ENCODE measurements around the gene EXD3. TPM values are rescaled to one million over a fixed set of nuclear protein-coding genes. Genes with fewer than 3 reads are reported as not detected.

EXD3 gene
- total RNA-seq, 1 experiment from 2014 or later: 15.3 TPM

- Mint-ChIP-seq H3K9me3 (no peaks in the 10 kb centered on the region), H3K27me3 (ENCODE audit: low read depth) (peaks cover 2% of the 10 kb centered on the region; the same call in 1 of the 2 replicates), H3K36me3 (ENCODE audit: insufficient read depth in 1 of 3, low read depth in 3 of 3) (no peaks in the 10 kb centered on the region), H3K4me3 (no peak overlapping the region), H3K4me1 (peaks cover 0 to 3% of the 10 kb centered on the region in 2 experiments; a peak in 1 of 4 replicates), H3K27ac (no peak overlapping the region)
- no peak overlapping the region for H3K18ac ChIP-seq (ENCODE audit: insufficient read length, low read depth, low read length)
- H3K4me1 ChIP-seq (ENCODE audit: insufficient read depth, low read length): no peaks in the 10 kb centered on the region
- no peak overlapping the region for H3K14ac ChIP-seq (ENCODE audit: insufficient read depth, low read length)
- H2BK5ac ChIP-seq (ENCODE audit: insufficient read length, low read length): no peak overlapping the region
- H3K27ac ChIP-seq (ENCODE audit: insufficient read length, low read depth, low read length): no peak overlapping the region
- H3K23ac ChIP-seq (ENCODE audit: insufficient read length, low read depth, low read length): no peak overlapping the region
- no CpG with 5 or more reads among the region's 10 CpGs for WGBS (ENCODE audit: extremely low coverage, insufficient read length, low lambda C conversion rate)
- no peaks in the 10 kb centered on the region for H3K9me3 ChIP-seq (ENCODE audit: control insufficient read depth, low read depth, low read length)
- no peak overlapping the region for H4K8ac ChIP-seq (replicated peaks; ENCODE audit: insufficient read length, low read depth, low read length)
- H3K79me2 ChIP-seq (ENCODE audit: insufficient read depth, low read length): no peaks in the 10 kb centered on the region
- no peak overlapping the region for H3K4me2 ChIP-seq (ENCODE audit: insufficient read depth, insufficient read length, low read length)
- no peak overlapping the region for H2BK120ac ChIP-seq (ENCODE audit: low read depth, low read length, poor library complexity, severe bottlenecking)
- H3K9ac ChIP-seq (ENCODE audit: extremely low read depth, insufficient read length, low read length): no peak overlapping the region
- H3K4ac ChIP-seq (ENCODE audit: low read depth, low read length): no peak overlapping the region
- no peak overlapping the region for H2AK5ac ChIP-seq (ENCODE audit: insufficient read length, low read length)
- no peak overlapping the region for H3T11ph ChIP-seq (ENCODE audit: low read length)
- H4K5ac ChIP-seq (ENCODE audit: insufficient read length, low read depth, low read length): no peak overlapping the region
- no peak overlapping the region for H3K56ac ChIP-seq (ENCODE audit: insufficient read length, low read depth, low read length)
- no peaks in the 10 kb centered on the region for H3K79me1 ChIP-seq (ENCODE audit: insufficient read depth, low read depth, low read length, poor library complexity, severe bottlenecking)
- no peak overlapping the region for H2BK12ac ChIP-seq (ENCODE audit: insufficient read length, low read depth, low read length)
- no peak overlapping the region for H2BK20ac ChIP-seq (ENCODE audit: low read depth, low read length, poor library complexity, severe bottlenecking)
- peak; percentile 18 for DNase-seq
- no peak overlapping the region for H2BK15ac ChIP-seq (ENCODE audit: low read depth, low read length)
- H4K91ac ChIP-seq (ENCODE audit: insufficient read length, low read depth, low read length): no peak overlapping the region
- no peak overlapping the region for H2AFZ ChIP-seq (ENCODE audit: low read length)
- TF ChIP-seq, protein P1, sequence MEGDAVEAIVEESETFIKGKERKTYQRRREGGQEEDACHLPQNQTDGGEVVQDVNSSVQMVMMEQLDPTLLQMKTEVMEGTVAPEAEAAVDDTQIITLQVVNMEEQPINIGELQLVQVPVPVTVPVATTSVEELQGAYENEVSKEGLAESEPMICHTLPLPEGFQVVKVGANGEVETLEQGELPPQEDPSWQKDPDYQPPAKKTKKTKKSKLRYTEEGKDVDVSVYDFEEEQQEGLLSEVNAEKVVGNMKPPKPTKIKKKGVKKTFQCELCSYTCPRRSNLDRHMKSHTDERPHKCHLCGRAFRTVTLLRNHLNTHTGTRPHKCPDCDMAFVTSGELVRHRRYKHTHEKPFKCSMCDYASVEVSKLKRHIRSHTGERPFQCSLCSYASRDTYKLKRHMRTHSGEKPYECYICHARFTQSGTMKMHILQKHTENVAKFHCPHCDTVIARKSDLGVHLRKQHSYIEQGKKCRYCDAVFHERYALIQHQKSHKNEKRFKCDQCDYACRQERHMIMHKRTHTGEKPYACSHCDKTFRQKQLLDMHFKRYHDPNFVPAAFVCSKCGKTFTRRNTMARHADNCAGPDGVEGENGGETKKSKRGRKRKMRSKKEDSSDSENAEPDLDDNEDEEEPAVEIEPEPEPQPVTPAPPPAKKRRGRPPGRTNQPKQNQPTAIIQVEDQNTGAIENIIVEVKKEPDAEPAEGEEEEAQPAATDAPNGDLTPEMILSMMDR (conservative IDR thresholded peaks at IDR 0.05): no peak
- H3K27me3 ChIP-seq (ENCODE audit: insufficient read depth, low read length): no peaks in the 10 kb centered on the region
- no peaks in the 10 kb centered on the region for H3K23me2 ChIP-seq (ENCODE audit: insufficient read length, low read depth, low read length, poor library complexity, severe bottlenecking)
- no peaks in the 10 kb centered on the region for H4K20me1 ChIP-seq (ENCODE audit: control insufficient read depth, insufficient read depth, insufficient read length)
Observed at GRCh38 chr9:137412431-137412830, 10.5 kb downstream of the EXD3 start.
